ENCODE measurements around the gene SLIT1.

GRCh38 chr10:97028126-97028831 lies 157.5 kb downstream of the SLIT1 start:
- TF ChIP-seq TAF1 (IDR thresholded peaks at IDR 0.05; ENCODE audit: borderline replicate concordance, insufficient read depth, low read length) (no peak), POLR2AphosphoS5 (IDR thresholded peaks at IDR 0.05; ENCODE audit: low read depth, low read length) (no peak)
